Measurements from ENCODE around the gene CRHR2.

DNA sequence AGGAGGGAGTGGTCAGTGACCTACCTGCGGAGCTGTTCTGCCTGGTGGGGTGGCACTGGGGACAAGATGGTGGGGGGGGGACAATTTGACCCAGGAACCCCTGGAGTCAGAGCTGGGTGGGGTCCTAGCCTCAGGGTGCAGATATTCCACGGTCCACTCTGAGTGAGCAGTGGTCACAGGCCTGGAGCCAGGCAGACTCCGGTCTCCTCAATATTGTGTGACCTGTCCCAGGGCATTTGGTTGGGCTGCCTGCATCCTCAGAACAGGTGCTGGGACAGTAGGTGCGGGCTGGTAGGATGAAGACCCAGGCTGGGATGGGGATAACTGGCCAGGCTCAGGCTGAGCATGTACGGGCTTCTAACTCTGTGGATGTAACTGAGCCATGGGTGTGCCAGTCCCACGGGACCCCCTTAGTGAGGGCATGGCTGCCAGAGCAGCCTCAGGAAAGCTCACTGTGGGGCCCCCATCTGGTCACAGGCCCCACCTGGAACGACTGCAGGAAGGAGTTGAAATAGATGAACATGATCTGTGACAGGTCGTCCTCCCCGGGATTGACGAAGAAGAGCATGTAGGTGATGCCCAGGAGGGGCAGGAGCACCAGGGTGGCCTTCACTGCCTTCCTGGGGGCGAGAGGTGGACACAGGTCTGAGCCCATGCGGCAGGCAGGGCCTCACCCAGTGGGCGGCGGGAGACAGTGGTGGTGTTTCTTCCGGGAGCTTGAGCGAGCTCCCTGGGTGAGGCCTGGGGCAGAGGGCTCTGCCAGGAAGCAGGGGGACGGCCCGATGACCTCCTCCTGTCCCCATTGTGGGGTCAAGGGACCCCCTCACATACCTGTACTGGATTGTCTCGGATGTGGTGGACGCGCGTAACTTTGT lies 26.9 kb downstream of the CRHR2 start:
- TF ChIP-seq, protein P1, sequence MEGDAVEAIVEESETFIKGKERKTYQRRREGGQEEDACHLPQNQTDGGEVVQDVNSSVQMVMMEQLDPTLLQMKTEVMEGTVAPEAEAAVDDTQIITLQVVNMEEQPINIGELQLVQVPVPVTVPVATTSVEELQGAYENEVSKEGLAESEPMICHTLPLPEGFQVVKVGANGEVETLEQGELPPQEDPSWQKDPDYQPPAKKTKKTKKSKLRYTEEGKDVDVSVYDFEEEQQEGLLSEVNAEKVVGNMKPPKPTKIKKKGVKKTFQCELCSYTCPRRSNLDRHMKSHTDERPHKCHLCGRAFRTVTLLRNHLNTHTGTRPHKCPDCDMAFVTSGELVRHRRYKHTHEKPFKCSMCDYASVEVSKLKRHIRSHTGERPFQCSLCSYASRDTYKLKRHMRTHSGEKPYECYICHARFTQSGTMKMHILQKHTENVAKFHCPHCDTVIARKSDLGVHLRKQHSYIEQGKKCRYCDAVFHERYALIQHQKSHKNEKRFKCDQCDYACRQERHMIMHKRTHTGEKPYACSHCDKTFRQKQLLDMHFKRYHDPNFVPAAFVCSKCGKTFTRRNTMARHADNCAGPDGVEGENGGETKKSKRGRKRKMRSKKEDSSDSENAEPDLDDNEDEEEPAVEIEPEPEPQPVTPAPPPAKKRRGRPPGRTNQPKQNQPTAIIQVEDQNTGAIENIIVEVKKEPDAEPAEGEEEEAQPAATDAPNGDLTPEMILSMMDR (IDR thresholded peaks at IDR 0.05), result no peak
- TF ChIP-seq POLR2A (IDR thresholded peaks at IDR 0.05), result no peak

Measured in right lobe of liver (tissue), 4 donors.